ENCODE data around the gene RAB36. TPM values are rescaled to one million over a fixed set of nuclear protein-coding genes. Genes with fewer than 3 reads are reported as not detected.
"Not testable (repeated sequence)": the region's sequence is repeated elsewhere in the genome, so short reads cannot be mapped to it uniquely, and the experiment has no call there.

Gene RAB36
- total RNA-seq, 1 donor from 2014 or later, result 0.70 TPM

DNA sequence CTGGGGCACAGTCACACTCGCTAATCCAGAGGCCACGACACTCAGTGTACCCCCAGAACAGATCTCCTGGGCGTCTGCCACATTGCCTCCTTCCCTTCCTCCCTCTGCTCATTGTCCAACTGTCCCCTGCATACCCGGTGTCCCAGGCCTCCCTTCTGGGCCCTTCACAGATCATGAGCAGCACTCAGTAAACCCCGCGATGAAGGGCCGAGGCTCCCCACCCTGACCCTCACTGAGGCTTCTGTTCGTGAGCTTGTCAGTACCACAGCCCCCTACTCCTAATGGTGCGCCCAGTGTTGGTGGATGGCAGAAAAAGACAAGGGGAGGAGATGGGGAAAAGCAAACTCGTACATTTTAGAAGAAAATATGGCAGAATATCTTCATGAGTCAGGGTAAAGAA, 16.1 kb upstream of the RAB36 start:
- intact Hi-C loops (cut with DNase I), result loop anchor here (10.0 kb wide), 1 partner anchor 664 kb away; no protein-coding TSS in a partner anchor
- DNase-seq (ENCODE audit: low spot score), result no peak

DNA sequence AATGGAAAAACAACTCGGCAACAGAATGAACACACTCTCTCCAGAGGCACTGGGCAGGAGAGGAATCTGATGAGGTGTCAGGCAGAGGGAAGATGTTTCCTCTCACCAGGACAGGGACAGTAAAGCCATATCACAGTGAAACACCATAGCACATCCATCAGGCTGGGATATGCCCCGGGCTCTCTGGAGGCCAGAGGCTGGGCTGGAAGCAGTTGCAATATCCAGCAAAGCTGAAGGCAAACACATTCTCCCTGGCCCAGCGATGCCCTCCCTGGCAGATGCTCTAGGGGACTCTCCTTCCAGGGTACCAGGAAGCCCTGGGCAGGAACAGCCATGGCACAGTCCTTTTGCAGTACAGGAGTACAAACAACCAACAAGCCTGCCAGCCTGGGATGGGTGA, 14.6 kb upstream of the RAB36 start:
- no peak for DNase-seq (ENCODE audit: low spot score)
- intact Hi-C loops (cut with DNase I), result no loop called here

DNA sequence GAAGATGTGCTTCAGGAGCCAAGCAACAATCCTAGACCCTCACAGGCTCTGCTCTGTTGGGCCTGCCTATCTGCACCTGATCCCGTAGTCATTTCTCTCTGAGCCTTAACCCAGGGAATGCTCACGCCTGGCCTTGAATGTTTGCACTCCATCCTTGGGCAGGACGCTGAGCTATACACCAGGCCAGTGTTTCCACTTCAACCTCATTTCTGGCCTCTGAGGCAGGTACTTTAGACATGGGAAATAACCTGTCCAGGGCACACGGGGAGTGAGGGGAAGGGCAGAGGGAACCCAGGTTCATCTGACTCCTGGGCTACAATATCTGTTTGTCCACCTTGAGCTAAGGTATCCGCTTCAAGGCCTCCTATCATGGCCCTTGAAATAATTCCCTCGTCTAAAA, 13.3 kb upstream of the RAB36 start:
- DNase-seq (ENCODE audit: low spot score), result no peak
- intact Hi-C loops (cut with DNase I), result no loop called here

DNA sequence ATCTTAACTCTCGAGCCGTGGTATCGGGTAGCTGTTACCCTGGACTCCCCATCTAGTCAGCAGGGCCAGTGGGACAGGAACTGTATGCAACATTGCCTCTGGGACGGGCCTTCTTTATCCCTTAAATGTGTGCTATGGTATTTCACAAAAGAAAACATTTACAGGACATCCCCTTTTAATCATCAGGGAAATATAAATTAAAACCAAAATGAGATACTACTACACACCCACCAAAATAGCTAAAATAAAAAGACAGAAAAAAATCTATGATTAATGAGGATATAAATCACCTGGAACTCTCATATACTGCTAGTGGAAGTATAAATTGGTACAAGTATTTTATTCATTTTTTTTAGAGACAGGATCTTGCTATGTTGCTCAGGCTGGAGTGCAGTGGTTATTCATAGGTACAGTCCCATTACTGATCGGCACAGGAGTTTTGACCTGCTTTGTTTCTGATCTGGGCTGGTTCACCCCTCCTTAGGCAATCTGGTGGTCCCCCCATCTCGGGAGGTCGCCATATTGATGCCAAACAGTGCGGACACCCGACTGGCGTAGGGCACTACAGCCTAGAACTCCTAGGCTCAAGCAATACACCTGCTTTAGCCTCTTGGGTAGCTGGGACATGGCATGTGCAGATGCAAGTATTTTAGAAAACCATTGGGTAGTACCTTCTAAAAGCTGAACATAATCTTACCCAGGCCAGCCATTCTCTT, 12.7 kb upstream of the RAB36 start:
- no peak for DNase-seq (ENCODE audit: low spot score)
- intact Hi-C loops (cut with DNase I), result no loop called here

DNA sequence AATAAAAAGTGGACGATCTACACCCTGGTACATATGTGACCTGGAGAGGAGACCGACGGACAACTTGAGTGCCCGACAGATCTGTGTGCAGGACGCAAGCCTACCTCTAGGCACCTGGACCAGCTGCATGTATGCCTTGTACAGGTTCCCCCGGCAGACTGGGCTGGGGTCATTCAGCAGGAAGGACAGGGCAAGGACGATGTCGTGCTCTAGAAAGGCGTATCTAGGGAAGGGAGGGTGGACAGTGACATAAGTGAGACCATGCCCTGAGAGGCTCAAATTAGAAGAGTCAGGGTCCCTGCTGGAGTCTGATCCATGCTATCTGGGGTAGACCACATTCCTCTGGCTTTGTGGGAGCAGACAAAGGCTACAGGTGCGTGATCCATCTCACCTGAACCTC, 11.4 kb upstream of the RAB36 start:
- intact Hi-C loops (cut with DNase I), result no loop called here
- no peak for DNase-seq (ENCODE audit: low spot score)

DNA sequence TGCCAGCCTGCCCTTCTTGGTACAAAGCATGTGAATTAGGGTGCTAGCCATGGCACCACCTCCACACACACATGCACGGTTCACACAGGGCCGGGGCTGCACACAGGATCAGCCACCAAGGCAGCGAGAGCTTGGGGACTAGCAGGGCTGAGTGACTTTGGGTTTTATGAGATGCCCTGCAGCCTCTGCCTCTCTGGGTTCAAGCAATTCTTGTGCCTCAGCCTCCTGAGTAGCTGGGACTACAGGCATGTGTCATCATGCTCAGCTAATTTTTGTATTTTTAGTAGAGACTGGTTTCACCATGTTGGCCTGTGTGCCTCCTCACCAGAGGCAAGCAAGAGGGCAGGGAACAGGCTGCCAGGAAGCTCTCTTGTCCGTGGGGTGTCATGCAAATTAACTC, 8.3 kb upstream of the RAB36 start:
- intact Hi-C loops (cut with DNase I); DNase-seq (ENCODE audit: low spot score): not testable (repeated sequence)

DNA sequence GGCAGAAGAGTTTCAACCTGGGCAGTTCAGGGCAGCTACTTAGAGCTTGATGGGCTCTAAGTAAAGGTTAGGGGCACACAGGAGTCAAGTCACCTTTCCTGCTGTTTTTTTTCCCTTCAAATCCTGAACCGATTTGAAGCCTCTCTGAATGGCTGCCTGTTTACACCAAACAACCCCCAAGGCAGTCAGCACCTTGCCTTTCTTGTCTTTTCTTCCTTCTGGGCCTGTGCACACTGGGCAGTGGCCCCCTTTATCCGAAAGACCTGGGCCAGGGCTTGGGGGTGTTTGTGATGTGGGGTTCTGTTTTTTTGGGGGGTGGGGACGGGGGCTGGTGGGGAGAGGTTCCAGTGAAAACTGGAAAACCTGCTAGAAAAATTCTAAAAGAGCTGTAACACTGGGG, 7.8 kb upstream of the RAB36 start:
- intact Hi-C loops (cut with DNase I), result no loop called here
- no peak for DNase-seq (ENCODE audit: low spot score)

DNA sequence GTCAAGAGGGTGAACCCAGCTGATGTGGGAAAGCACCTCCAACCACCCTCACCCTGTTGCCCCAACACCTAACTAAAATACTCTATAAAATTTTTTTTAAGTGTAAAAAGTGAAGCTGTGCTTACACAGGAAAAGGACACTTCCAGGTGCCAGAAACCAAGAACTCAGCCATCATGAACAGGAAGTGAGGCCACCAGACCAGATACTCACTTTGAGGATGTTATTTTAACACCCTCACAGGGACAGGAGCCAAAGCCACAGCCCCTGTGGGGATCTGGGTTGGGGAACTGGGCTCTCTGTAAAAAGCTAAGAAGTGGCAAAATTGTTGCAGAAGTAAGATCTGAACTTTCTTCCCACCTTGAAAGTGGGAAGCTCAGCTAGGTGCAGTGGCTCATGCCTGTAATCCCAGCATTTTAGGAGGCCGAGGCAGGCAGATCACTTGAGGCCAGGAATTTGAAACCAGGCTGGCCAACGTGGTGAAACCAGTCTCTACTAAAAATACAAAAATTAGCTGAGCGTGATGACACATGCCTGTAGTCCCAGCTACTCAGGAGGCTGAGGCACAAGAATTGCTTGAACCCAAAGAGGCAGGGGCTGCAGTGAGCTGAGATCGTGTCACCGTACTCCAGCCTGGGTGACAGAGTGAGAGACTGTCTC, 7.2 kb upstream of the RAB36 start:
- intact Hi-C loops (cut with DNase I), result no loop called here
- no peak for DNase-seq (ENCODE audit: low spot score)

DNA sequence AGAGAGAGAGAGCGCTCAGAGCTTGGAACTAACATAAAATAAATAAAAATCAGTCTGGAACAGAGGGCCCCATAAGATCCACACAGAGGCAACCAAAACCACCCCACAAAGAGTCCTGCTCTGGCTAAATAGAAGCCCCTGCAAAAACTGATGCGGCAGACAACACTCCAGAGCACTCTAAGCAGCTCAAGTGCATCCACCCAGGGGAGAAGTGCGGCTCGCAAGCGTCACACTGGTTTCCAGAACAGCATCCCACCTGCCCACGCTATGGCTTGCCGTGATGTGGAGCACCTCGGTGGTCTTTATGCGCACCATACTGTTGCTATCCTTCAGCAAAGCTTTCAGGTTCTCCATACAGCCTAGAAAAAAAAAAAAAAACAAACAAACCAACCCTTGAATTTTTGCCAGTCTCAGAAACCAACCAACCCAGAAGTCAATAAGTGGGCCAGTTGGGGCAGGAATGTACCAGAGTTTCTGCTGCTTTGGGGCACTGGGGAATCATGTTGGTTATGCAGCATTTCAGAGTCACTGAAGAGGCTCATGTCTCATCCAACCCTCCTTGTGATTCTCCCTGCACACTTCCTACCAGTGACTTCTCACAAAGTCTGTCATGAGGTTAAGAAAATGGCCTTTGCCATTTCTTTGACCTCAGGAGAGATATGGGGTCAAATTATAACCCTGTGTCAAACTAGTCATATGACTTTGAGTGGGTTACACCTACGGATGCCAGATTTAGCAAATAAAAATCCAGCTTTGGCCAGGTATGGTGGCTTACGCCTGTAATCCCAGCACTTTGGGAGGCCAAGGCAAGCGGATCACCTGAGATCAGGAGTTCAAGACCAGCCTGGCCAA, 6.5 kb upstream of the RAB36 start:
- no peak for DNase-seq (ENCODE audit: low spot score)

DNA sequence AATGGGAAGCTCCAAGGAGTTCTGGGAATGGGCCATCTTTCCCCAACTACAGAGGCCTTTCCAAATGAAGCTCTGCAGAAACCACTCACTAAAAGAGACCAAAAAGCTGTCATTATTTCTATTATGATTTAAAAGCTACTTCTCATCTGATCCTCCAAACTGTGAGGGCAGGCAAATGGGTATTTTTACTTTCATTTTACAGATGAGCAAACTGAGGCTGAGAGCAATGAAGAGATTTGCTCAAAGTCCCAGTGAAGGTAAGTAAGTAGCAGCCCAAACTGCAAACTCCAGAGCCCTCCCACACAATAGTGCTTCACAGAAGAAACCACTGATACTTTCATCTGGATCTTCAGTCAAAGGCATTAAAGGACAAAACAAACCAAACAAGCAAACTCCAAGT, 4.9 kb upstream of the RAB36 start:
- DNase-seq (ENCODE audit: low spot score), result no peak
- intact Hi-C loops (cut with DNase I), result no loop called here

More for the DNA sequence above, 6.5 kb upstream of the RAB36 start:
- intact Hi-C loops (cut with DNase I), result no loop called here

DNA sequence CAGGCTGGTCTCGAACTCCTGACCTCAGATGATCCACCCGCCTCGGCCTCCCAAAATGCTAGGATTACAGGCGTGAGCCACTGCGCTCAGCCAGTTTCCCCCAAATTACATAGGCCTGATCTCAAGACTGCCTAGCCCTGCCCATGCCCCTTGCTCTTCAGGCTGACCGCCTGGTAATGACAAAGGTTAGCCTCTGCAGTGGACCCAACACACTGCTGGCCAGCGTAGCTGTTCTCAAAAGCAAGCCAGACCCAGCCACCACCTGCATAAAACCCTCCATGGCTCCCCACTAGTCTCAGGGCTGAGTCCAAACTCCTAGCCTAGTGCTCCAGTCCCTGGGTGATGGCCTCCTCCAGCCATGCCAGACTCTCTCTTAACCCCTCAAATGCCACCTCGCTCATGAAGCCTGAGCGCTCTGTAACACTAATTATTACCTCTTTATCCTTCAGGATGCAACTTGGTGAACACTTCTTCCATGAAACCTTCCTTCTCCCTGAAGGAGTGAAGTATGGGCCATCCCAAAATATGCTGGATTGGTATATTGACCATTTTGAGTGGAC, 2.7 kb upstream of the RAB36 start:
- intact Hi-C loops (cut with DNase I), result no loop called here
- DNase-seq (ENCODE audit: low spot score), result no peak

DNA sequence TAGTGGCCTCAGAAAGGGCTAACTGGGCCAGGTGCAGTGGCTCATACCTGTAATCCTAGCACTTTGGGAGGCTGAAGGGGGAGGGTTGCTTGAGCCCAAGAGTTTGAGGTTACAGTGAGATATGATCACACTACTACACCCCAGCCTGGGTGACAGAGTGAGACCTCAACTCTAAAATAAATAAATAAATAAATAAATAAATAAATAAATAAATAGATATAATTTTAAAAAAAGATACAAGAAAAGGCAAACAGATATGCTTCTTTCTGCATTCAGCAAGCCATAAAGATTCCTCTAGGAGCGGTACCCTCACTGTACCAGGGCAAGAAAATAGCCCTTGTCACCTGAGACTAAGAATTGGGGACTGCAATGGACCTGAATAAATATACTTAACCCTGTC, 2.2 kb upstream of the RAB36 start:
- no peak for DNase-seq (ENCODE audit: low spot score)
- intact Hi-C loops (cut with DNase I), result no loop called here

DNA sequence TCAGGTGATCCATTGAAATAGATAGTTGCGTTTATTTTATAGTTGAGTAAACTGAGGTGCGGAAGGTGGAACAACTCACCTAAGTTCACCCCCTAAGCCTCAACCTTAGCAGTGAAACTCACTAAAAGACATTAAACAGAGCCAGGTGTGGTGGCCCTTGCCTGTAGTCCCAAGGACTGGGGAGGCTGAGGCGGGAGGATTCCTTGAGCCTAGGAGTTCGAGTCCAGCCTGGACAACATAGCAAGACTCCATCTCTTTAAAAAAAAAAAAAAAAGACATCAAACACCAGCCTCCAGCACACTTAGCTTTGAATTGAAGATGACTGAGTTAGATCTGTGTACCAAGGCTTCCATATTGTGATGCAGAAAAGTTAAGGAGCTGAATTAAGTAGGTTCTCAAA, 845 bp upstream of the RAB36 start:
- no peak for DNase-seq (ENCODE audit: low spot score)
- intact Hi-C loops (cut with DNase I), result no loop called here

DNA sequence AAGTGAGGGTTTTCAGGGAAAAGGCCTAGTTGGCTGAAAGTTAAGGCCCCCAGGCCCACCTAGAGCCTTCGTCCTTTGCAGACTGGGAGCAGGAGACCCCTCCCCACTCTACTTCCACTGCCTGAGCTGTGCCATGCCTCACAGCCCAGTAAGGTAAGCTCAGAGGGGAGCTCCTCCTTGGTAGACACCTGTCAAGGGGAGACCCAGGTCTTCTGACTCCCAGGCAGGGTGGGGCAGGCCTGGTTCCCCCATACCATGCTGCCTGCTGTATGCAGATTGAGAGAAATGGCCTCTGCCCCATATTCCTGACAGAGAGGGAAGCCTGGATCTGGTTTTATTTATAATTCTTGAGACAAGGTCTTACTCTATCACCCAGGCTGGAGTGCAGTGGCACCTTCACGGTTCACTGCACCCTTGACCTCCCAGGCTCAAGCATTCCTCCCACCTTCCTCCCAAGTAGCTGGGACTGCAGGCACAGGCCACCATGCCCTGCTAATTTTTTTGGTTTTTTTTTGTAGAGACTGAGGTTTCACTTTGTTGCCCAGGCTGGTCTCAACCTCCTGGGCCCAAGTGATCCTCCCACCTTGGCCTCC, 697 bp downstream of the RAB36 start:
- no peak for DNase-seq (ENCODE audit: low spot score)

DNA sequence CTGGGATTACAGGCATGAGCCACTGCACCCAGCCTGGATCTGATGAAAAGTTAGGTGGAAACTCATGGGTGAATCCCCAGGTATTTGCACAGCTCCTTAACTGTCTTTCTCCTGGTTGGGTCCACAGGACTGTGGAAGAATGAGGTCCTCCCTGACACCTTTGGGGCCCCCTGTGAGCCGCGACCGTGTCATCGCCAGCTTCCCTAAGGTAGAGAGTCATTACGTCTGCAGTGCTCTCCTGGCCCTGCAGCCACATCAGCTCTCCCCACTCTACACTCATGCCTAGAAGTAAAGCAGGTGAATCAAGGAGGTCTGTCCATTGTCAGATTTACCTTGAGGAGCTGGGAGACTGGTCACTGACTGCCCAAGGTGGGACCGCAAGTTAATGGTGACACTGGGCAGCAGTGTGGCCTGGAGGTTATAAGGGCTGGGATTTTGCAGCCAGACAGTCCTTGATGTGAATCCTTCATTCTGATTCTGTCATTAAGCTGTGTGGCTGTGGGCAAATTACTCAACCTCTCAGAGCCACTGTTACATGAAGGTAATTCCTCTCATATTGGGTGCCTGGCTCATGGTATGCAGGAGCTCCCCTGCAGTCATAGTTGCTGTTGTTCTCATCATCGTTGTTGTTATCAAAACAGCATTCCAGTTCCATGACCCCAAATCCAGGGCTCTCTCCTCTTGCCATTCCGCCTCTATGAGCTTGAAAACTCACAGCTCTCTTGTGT, 1.4 kb downstream of the RAB36 start:
- no peak for DNase-seq (ENCODE audit: low spot score)
- intact Hi-C loops (cut with DNase I), result no loop called here

More for the DNA sequence above, 697 bp downstream of the RAB36 start:
- intact Hi-C loops (cut with DNase I), result no loop called here

DNA sequence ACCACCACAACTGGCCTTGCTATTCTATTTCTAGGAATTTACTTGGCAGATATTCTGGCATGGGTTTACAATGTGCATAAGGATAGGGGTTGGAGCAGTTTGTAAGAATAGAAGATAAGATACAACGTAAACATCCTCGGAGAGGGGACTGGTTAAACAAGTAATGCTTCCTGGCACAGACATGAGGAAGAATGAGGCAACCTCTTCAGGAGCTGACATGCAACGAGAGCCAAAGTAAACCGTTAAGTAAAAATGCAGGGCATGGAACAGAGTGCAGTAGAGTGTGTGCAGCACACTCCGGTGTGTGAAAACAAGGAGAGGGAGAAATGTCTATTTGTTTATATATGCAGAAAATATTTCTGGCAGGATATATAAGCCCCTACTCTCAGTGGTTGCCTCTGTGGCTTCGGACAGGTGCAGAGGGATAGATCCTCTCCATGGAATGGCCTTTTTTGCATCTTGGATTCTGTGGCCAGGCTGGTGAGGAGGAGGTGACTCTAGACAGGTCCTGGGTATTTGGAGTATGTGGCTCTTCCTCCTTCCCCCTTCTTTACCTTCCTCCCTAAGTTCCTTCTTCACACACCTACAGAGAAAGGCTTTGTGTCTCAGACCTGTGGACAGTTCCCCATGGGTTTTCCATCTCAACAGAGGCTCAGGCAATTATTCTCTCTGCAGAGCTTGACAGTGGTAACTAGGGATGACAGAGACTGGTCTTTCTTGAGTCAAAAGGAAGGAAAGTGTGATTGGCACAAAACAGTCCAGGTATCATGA, 2.5 kb downstream of the RAB36 start:
- no peak for DNase-seq (ENCODE audit: low spot score)
- intact Hi-C loops (cut with DNase I), result no loop called here

DNA sequence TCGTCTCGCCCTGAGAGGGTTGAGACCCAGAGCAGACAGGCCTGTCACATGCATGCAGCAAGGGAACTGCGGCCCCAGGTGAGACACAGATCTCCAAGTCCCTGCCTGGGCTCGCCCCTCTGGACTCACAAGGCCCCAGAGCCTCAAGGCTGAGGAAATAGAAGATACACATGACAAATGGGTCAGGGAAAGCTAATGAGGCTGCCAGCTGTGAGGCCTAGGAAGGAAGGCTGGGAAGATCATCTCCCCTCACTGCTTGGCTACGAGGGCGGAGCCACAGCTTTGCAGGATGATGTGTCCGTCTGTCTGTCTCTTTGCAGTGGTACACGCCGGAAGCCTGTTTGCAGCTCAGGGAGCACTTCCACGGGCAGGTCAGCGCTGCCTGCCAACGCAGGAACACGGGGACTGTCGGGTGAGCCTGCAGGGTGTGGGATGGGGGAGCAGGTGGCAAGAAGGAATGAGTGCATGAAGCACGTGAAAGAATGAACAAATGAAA, 4.5 kb downstream of the RAB36 start:
- DNase-seq (ENCODE audit: low spot score), result no peak
- intact Hi-C loops (cut with DNase I), result no loop called here

DNA sequence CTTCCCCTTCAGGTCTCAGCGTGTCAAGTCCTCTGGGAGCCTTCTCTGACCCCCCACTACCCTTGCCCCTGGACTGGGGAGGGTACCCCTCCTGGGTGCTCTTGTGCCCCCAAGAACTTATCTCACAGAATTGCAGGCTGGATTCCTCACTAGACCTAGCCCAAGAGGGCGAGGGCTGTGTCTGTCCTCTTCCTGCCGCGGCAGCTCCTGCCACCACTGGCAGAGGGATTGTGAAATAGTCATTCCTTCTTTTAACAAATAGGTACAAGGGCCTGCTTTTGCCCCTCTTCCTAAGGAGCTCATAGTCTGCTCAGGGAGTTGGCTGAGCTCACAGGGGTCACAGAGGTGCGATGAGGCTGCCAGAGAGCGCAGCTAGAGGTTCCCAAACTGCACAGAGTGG, 5.5 kb downstream of the RAB36 start:
- DNase-seq (ENCODE audit: low spot score), result no peak
- intact Hi-C loops (cut with DNase I), result no loop called here

Data from cardiac septum (tissue), 1 donor.